NOMO-1 (cell line): ENCODE data around the gene CERS6.

Experiments used
- DNase-seq, 2 experiments: peaks; one replicate each; lab custom pipeline; 2025; ENCODE audit not compliant: unreplicated experiment in 2 of 2; lab: John Stamatoyannopoulos, UW

The CERS6 gene

GRCh38 chr2:168814939-168815907 is 359.2 kb downstream of the CERS6 start:
- no peak for DNase-seq

- no peak for DNase-seq
These were observed 360.3 kb downstream of the CERS6 start for GRCh38 chr2:168816369-168816768.

- no peak for DNase-seq
These were observed 363.1 kb downstream of the CERS6 start for GRCh38 chr2:168819050-168819715.

GRCh38 chr2:168819829-168820489 is 363.9 kb downstream of the CERS6 start:
- DNase-seq, result no peak

- no peak for DNase-seq
These were observed 365.5 kb downstream of the CERS6 start for GRCh38 chr2:168821577-168821976.

DNA sequence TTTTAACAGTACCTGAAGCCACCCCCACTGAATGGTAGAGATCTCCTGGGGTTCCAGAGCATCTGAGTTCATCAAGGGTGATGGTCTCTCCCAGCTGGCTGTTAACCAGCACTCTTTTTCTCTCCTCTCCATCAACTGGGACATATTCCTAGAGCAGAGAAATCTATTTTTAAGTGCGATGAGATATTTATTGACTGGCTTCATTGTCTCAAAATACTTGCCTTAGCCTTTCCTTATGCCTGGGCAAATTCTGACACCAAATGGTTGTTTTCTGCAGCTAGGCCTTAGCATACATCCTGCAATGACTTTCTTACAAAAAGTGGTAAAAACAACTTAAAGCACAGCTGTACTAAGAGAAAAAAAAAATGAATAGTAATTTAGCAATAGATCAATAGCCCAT is 365.9 kb downstream of the CERS6 start:
- no peak for DNase-seq
